ENCODE results near the gene TEX9.
A peak's percentile ranks its signal among the peaks of the same experiment; 100 is the strongest.

Gene TEX9

DNA sequence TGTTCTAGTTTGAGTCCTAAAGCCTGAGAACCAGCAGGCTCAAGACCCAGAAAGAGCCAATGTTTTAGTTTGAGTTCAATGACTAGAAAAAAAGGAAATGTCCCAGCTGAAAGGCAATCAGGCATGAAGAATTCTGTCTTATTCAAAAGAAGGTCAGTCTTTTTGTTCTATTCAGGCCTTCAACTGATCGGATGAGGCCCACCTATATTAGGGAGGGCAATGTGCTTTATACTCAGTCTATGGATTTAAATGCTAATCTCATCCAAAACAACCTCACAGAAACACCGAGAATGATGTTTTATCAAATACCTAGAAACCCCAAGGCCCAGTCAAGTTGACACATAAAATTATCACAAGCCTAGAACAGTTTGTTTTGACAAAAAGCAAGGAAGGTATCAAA is 95.7 kb downstream of the TEX9 start:
- no peak for DNase-seq (ENCODE audit: low read depth)
- H3K4me3 ChIP-seq (ENCODE audit: low read depth, low read length), result no peak overlapping the region
- TF ChIP-seq, protein P1, sequence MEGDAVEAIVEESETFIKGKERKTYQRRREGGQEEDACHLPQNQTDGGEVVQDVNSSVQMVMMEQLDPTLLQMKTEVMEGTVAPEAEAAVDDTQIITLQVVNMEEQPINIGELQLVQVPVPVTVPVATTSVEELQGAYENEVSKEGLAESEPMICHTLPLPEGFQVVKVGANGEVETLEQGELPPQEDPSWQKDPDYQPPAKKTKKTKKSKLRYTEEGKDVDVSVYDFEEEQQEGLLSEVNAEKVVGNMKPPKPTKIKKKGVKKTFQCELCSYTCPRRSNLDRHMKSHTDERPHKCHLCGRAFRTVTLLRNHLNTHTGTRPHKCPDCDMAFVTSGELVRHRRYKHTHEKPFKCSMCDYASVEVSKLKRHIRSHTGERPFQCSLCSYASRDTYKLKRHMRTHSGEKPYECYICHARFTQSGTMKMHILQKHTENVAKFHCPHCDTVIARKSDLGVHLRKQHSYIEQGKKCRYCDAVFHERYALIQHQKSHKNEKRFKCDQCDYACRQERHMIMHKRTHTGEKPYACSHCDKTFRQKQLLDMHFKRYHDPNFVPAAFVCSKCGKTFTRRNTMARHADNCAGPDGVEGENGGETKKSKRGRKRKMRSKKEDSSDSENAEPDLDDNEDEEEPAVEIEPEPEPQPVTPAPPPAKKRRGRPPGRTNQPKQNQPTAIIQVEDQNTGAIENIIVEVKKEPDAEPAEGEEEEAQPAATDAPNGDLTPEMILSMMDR (IDR thresholded peaks at IDR 0.05; ENCODE audit: control insufficient read depth, extremely low read depth, insufficient read depth), result no peak

DNA sequence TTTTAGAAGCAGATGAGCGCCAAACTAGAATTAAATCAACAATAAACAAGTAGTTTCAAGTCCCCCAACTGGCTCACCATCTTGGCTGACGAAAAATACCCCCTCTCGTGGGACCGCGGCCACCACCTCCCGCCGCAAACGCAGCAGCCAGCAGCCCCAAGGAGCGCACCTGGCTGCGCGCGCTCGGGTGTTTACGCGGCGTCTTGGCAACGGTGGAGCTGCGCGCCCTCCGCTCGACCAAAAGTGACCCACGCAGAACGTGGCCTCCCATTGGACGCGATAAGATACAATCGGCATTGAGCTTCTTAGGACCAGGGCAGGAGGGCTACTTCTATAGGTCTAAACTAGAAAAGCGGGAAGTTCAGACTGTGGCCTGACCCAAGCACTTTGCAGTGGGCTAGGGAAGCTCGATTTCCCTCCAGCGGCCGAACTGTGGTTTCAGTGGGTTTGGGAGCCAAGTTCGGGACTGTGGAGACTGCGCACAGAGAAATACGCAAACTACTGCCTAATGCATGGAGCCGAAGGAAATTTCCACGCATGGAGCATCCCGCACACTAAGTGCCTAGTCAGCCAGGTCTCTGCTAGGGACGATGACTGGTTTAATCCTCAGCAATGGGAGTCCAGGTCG is 99.8 kb downstream of the TEX9 start, which contains the start of gene MNS1:
Gene MNS1 (minus strand): TSS at position 245 of the 628 bp plus-strand sequence. CDS start 165 bp downstream, at position 80.
- peak within 1 kb of the TSS; percentile 66 for H3K4me3 ChIP-seq (ENCODE audit: low read depth, low read length)
- peak; percentile 97 for DNase-seq (ENCODE audit: low read depth)
- TF ChIP-seq, protein P1 (IDR thresholded peaks at IDR 0.05; ENCODE audit: control insufficient read depth, extremely low read depth, insufficient read depth), result no peak

DNA sequence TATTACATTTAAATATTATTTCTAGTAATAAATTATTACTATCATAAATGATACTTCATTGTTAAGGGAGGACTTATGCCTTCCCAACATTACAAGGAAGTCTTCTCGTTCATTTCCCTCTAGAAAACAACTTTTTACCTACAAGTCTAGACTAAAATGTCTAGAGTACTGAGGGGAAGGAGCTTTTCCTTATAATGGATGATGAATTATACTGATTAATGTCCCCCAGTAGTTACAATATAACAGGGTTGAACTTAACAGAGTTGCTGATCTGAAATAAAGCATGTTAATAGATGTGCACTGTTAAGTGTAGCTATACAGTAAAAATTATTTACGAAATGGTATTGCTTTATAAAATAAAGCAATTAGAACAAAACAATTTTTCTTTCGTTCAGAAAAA is 102.4 kb downstream of the TEX9 start:
- no peak for DNase-seq (ENCODE audit: low read depth)
- TF ChIP-seq, protein P1 (IDR thresholded peaks at IDR 0.05; ENCODE audit: control insufficient read depth, extremely low read depth, insufficient read depth), result no peak
- no peak overlapping the region for H3K4me3 ChIP-seq (ENCODE audit: low read depth, low read length)

DNA sequence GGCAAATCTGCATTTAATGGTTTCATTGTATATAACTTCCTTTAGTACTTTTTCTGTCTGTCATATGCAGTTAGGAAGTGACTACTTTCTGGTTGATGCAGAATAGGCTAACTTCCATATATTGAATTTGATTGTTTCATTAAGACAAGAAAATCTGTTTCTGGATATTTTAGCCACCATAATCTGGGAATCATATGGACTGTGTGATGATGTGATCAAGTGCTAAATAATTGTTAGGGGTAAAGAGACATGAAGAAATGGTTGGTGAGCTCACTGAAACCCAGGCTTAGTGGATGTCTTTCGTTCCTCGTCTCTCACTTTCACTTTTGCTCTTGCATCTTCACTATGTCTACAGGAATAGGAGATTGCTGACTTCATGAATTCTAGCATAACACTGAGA is 103.2 kb downstream of the TEX9 start:
- no peak for DNase-seq (ENCODE audit: low read depth)
- TF ChIP-seq, protein P1 (IDR thresholded peaks at IDR 0.05; ENCODE audit: control insufficient read depth, extremely low read depth, insufficient read depth), result no peak
- H3K4me3 ChIP-seq (ENCODE audit: low read depth, low read length), result peak overlapping the region; percentile 19; the same call in 1 of the 2 replicates

DNA sequence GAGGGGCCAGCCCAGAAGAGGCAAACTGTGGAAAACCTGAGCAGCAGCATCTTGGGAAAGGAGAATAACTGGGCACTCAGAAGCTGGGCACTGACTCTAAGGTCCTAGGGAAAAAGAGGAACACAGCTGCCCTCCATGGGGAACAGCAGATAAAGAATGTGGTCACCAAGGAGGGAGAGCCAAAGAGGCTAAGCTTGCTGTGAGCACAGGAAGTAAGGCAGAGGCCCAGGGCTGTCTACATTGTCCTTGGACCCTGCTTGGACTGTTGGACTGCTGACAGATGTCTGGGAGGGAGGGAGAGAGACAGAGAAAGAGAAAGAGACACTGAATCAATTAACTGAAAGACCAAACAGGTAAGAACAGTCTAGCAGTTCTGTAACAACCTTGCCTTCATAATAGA is 104.3 kb downstream of the TEX9 start:
- no peak overlapping the region for H3K4me3 ChIP-seq (ENCODE audit: low read depth, low read length)
- no peak for DNase-seq (ENCODE audit: low read depth)
- TF ChIP-seq, protein P1 (IDR thresholded peaks at IDR 0.05; ENCODE audit: control insufficient read depth, extremely low read depth, insufficient read depth), result no peak

DNA sequence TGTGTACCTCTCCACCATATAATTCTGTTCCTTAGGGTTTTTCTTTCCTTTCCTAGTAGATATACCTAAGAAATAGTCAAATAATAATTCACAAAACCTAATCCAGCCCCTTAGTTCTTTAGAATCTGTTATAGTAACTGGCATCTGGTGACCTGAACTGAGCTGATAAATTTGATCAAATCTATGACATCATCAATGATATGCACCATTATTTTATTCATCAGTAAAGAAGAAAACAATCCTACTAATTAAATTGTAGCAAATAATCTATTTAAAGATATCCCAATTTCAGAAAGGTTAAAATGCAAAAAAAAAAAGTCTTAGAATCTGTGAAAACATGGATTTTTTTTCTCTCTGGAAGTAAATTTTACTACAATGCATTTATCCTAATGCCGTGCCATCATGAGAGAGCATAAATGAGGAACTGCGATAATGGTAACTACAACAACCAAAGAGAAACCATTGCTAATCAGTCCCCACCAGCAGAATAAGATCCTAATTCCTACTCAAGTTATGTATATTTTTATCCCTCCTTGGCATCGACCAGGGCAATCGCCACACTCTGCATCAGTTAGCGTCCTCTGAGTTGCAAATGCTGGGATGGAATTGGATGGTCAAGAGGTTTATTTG is 106.3 kb downstream of the TEX9 start:
- TF ChIP-seq, protein P1 (IDR thresholded peaks at IDR 0.05; ENCODE audit: control insufficient read depth, extremely low read depth, insufficient read depth), result no peak
- DNase-seq (ENCODE audit: low read depth), result no peak
- H3K4me3 ChIP-seq (ENCODE audit: low read depth, low read length), result no peak overlapping the region
